Cardiac muscle cell (in vitro differentiated cells and primary cell): Measurements from ENCODE around the gene SUFU. TPM values are rescaled to one million over a fixed set of nuclear protein-coding genes. Genes with fewer than 3 reads are reported as not detected.

Experiments
- DNase-seq, 2 donors: peaks; one replicate each; pipeline versions ENCODE4 v3.0.0 to v3.0.0-alpha.2; 2010 to 2017; ENCODE audit warnings: low read depth in 1 of 2, low spot score in 1 of 2
- H3K27ac ChIP-seq: fragments of 200-600 bp; sonication (generic); 2 replicates; pipeline ENCODE4 v1.5.1; 2016
- H3K27me3 ChIP-seq: fragments of 200-600 bp; sonication (generic); 2 replicates; pipeline ENCODE4 v1.6.0; 2016; ENCODE audit warnings: control low read depth
- H3K36me3 ChIP-seq: fragments of 200-600 bp; sonication (generic); 2 replicates; pipeline ENCODE4 v1.5.1; 2016; ENCODE audit warnings: control low read depth
- H3K4me1 ChIP-seq: fragments of 200-600 bp; sonication (generic); 2 replicates; pipeline ENCODE4 v1.8.1; 2017; ENCODE audit warnings: low read depth, mild to moderate bottlenecking, mixed run types
- H3K4me3 ChIP-seq: fragments of 200-600 bp; sonication (generic); 2 replicates; pipeline ENCODE4 v1.5.1; 2016; ENCODE audit warnings: mild to moderate bottlenecking
- H3K9me3 ChIP-seq: fragments of 200-600 bp; sonication (generic); 2 replicates; pipeline ENCODE4 v1.5.1; 2017; ENCODE audit warnings: low read depth, mild to moderate bottlenecking, control low read depth
- polyA plus RNA-seq: library from polyadenylated mRNA; unstranded; fragments of >200 nt; fragmentation: Nextera tagmentation; extraction: Ambion mirVana; gene quantifications from 2 replicates; pipeline ENCODE4 v1.2.1, GENCODE V29; 2016
- total RNA-seq: library from RNA; depleted of rRNA; stranded (reverse); fragments of >200 nt; gene quantifications from 2 replicates; pipeline ENCODE4 v1.2.3, GENCODE V29; 2016
- TF ChIP-seq, protein P1 (sequence below): IDR thresholded peaks from 2 replicates; pipeline ENCODE4 v1.5.1; 2012; ENCODE audit warnings: low read depth, mild to moderate bottlenecking, low read length

SUFU gene
- total and polyA plus RNA-seq, 2 experiments from 2014 or later = 14.2 to 18.4 TPM

DNA sequence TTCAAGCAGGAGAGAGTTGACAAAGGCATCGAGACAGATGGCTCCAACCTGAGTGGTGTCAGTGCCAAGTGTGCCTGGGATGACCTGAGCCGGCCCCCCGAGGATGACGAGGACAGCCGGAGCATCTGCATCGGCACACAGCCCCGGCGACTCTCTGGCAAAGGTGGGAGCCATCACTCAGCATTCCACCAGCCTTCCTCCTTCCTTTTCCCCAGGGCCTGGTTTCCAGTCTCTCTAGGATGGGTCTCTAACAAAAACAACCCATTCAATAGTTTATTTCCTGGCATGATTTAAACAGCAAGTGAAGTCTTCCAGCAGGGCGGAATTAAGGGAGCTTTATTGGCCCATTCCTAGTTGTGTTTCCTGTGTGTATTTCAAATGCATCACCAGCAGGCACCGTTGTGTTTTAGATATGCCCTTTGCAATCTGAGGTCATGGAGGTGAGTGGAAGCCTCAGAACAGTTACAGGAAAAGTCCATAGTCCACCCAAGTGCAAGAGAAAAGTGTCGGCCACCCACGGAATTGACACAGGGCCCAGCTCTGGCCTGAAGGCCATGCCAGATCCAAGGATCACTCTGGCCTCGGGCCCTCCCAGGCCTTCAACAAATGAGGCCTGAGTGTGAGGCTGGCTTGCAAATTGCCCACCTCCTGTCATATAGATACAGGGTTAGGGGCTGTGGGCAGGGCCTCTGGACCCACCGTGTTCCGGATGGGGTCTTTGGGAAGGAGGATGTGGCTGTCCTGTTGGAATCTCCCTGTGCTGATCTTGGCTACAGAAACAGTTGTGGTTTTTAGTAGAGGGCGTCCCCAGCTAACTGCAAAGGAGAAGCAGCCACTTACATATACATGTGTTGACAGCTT, 93.6 kb downstream of the SUFU start:
- Histone ChIP-seq H3K4me3 (no peak overlapping the region), H3K9me3 (no peaks in the 10 kb centered on the region), H3K27me3 (no peaks in the 10 kb centered on the region), H3K36me3 (peaks cover 10% of the 10 kb centered on the region), H3K27ac (no peak overlapping the region), H3K4me1 (peaks cover 22% of the 10 kb centered on the region)
- peak in 1 of 2 donors; percentile 60 for DNase-seq
- TF ChIP-seq, protein P1, sequence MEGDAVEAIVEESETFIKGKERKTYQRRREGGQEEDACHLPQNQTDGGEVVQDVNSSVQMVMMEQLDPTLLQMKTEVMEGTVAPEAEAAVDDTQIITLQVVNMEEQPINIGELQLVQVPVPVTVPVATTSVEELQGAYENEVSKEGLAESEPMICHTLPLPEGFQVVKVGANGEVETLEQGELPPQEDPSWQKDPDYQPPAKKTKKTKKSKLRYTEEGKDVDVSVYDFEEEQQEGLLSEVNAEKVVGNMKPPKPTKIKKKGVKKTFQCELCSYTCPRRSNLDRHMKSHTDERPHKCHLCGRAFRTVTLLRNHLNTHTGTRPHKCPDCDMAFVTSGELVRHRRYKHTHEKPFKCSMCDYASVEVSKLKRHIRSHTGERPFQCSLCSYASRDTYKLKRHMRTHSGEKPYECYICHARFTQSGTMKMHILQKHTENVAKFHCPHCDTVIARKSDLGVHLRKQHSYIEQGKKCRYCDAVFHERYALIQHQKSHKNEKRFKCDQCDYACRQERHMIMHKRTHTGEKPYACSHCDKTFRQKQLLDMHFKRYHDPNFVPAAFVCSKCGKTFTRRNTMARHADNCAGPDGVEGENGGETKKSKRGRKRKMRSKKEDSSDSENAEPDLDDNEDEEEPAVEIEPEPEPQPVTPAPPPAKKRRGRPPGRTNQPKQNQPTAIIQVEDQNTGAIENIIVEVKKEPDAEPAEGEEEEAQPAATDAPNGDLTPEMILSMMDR = no peak

DNA sequence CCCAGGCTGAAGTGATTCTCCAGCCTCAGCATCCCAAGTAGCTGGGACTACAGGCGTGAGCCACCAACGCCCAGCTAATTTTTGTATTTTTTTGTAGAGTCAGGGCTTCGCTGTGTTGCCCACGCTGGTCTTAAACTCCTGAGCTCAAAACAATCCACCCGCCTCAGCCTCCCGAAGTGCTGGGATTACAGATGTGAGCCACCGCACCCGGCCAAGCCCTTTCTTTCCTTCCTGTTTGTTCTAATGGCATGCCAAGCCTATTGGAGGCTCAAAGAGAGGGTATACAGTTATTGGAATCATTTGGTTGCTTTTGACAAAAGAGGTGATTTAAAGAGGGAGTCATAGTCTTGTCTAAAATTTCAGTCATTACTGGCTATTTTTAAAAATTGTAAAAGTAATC, 94.5 kb downstream of the SUFU start:
- H3K27ac ChIP-seq = no peak overlapping the region
- TF ChIP-seq, protein P1 = no peak
- no peak for DNase-seq
- peaks cover 22% of the 10 kb centered on the region for H3K4me1 ChIP-seq
- H3K27me3 ChIP-seq = no peaks in the 10 kb centered on the region
- H3K4me3 ChIP-seq = no peak overlapping the region
- no peaks in the 10 kb centered on the region for H3K9me3 ChIP-seq
- H3K36me3 ChIP-seq = peaks cover 10% of the 10 kb centered on the region

DNA sequence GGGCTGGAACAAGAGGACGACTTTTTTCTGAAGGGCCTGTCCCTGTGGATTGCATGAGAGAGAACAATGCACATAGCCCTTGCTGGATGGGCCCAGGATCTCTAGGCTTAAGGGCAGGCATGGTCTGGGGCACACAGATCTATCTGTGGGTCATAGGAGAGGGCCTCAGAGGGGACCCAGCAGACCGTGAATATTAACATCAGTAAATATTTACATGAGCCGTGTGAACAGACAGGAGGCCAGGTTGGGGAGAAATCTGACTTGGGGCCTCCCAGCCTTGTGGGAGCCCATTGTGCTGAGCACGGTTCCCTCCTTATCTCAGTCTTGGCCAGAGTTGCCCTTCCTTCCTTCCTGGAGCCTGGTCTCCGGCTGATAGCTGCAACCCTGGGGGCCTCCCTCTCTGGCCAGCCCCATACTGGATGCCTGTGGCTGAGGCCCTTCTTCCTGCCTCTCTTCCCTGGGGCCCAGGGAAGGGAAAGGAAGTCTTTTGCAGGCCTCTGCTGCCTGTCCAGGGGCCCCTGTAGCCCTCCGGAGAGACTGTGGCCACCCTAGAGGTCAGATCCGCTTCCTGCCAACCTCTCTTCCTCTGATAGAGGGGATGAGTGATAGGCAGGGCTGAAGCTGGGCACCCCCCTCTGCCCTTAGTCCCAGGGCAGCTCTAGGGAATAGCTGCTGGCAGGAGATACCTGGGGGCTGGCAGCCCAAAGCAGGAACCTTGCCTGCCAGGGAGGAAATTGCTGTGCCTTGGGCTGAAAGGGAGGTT, 96.0 kb downstream of the SUFU start:
- no peaks in the 10 kb centered on the region for H3K9me3 ChIP-seq
- peak; percentile 28 to 91 for DNase-seq
- peaks cover 33% of the 10 kb centered on the region for H3K4me1 ChIP-seq
- no peak overlapping the region for H3K4me3 ChIP-seq
- no peaks in the 10 kb centered on the region for H3K27me3 ChIP-seq
- H3K36me3 ChIP-seq = peaks cover 5% of the 10 kb centered on the region
- peak overlapping the region; percentile 87 for H3K27ac ChIP-seq
- TF ChIP-seq, protein P1 = no peak

DNA sequence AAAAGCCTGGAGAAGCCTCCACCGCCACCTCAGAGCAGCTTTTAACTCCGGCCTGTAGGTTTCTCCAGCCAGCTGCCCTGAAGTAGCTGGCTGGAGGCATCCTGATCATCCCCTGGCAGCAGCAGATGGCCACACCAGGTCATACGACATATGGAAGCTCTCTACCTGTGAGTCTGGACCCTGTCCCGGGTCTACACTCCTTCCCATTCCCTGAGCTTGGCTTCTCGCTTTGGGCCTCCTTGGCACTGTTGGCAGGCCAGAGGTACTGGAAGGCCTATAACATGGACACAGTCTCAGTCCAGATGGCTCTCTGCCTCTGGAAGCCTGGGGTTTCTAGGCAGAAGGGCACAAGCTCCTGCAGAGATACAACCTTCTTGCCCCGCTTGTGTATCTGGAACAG, 97.0 kb downstream of the SUFU start:
- Histone ChIP-seq H3K9me3 (no peaks in the 10 kb centered on the region), H3K36me3 (peaks cover 5% of the 10 kb centered on the region), H3K4me1 (peaks cover 33% of the 10 kb centered on the region)

DNA sequence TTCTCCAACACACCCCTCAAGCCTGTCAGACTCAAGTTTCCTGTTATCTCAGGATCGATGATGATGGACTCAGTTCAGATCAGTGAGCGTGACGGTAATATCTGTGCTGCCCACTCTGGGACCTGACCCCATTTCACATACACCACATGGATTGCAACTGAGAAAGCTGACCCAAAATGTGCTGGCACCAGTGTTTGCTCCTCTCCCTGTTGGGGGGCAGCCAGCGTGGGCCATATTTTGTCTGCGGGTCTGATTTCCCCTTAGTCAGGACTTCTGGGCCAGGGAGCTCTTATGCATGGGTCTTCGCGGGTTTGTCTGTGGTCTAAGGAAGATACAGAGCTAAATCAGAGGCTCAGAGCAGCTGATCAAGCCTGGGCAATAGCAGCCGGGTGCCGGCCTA, 97.9 kb downstream of the SUFU start:
- H3K27me3 ChIP-seq = no peaks in the 10 kb centered on the region
- H3K36me3 ChIP-seq = peaks cover 5% of the 10 kb centered on the region
- no peaks in the 10 kb centered on the region for H3K9me3 ChIP-seq
- peaks cover 33% of the 10 kb centered on the region for H3K4me1 ChIP-seq
- H3K4me3 ChIP-seq = no peak overlapping the region
- TF ChIP-seq, protein P1 = no peak
- H3K27ac ChIP-seq = peak overlapping the region; percentile 87
- DNase-seq = no peak

More for the DNA sequence above, 97.0 kb downstream of the SUFU start:
- H3K27me3 ChIP-seq = no peaks in the 10 kb centered on the region
- peak overlapping the region; percentile 87 for H3K27ac ChIP-seq
- TF ChIP-seq, protein P1 = no peak
- no peak overlapping the region for H3K4me3 ChIP-seq
- DNase-seq = no peak
